GM18526 (cell line): Measurements from ENCODE around the gene IGFBP4.

ENCODE experiments used
- POLR2A ChIP-seq: IDR thresholded peaks from 3 replicates; pipeline ENCODE4 v1.6.1; 2011; ENCODE audit not compliant: insufficient read length; ENCODE audit errors: extremely low read depth

IGFBP4 gene

DNA sequence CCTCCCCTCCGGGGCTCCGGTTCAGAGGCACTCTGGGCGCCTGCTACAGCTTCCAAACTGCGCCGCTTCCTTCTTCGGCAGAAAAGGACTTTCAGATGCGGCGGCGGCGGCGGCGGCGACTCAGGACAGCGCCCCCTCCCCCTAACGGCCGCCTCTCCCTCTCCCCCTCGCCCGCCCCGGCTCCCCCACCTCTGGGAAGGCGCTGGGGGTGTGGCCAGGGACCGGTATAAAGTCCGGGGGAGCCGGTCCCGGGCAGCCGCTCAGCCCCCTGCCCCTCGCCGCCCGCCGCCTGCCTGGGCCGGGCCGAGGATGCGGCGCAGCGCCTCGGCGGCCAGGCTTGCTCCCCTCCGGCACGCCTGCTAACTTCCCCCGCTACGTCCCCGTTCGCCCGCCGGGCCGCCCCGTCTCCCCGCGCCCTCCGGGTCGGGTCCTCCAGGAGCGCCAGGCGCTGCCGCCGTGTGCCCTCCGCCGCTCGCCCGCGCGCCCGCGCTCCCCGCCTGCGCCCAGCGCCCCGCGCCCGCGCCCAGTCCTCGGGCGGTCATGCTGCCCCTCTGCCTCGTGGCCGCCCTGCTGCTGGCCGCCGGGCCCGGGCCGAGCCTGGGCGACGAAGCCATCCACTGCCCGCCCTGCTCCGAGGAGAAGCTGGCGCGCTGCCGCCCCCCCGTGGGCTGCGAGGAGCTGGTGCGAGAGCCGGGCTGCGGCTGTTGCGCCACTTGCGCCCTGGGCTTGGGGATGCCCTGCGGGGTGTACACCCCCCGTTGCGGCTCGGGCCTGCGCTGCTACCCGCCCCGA lies at the start of gene IGFBP4:
Gene IGFBP4 (plus strand): TSS at position 255 of the 792 bp plus-strand sequence. CDS start 286 bp downstream, at position 541.
- TF ChIP-seq POLR2A = no peak

DNA sequence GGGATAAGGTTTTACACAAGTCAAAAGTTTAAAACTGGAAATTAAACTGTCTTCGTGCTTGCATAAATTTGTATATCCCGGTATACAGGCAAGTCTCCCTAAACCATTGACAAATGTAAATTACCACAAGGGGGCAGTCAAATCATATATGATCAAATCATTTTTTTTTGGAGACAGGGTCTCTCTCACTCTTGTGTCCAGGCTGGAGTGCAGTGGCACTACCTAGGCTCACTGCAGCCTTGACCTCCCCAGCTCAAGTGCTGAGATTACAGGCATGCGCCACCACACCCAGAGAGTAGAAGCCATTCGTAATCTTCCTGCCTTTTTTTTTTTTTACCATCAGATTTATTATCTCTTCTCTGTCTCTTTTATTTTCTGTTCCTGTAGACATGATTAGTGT lies 44.1 kb upstream of the IGFBP4 start:
- no peak for TF ChIP-seq POLR2A

DNA sequence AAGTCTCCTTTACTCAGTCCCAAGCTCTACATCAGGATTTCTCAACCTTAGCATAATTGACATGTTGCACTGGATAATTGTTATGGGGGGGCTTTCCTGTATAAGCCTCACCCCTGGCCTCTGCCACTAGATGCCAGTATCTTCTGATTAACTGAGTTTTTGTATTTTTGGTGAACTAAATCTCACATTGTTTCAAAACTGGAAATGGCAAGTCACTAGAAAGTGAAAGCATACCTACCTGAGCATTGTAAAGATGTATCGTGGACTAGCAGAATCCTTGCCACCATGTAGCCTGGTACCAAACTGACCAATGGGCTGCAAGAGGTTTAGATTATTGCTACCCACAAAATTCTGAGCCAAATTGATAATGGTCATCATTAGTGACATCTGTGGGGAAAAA lies 40.6 kb upstream of the IGFBP4 start:
- TF ChIP-seq POLR2A = no peak

DNA sequence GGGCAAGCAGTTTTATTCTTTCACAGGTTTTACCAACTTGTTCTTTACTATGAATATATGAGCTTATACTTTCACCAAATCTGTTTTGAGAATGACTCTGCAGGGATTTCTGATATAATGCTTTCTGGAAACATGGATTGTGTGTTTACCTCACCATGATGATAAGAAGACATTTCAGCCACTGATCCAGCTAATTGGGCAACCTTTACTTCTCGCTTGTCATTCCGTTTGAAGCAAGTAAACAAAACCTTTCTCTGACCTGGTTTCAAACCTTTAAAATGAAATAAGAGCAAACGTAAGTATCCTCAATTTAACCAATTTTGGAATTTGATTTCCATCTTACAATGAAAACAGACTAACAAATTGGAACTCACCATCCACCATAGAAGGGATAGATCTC lies 39.2 kb upstream of the IGFBP4 start:
- no peak for TF ChIP-seq POLR2A

DNA sequence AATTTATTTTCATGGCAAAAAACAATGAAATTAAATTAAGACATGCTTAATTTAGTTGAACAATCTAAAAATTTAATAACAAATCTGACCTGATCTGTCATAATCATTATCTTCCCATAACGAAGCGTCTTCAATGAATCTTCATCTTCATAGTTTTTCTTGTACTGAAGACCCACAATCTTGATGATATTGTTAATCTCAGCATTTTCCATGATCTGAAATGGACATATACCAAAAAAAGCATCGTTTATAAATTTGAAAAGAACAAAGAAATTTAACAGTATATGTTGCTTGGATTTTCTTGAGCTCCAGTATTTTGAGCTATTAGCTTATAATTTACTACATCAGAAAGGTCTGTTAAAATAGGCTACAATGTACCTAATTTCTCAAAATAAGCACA lies 35.8 kb upstream of the IGFBP4 start:
- no peak for TF ChIP-seq POLR2A

DNA sequence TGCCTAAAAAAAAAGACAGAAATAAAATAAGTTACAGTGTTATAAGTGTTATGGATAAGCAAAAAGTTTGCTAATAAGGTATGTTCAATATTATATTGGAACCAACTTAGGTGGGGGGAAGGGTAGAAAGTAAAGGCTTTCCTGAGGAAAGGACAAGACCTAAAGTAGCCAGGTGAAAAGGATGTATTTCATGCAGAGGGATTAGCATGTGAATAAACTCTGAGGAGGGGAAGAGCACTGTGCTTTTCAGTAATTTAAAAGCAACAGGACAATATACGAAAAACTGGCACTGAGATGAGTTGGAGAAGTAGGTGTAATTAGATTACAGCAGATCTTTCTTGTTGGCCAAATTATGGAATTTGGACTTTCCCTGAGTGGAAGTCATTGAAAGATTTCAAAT lies 33.2 kb upstream of the IGFBP4 start:
- TF ChIP-seq POLR2A = no peak

DNA sequence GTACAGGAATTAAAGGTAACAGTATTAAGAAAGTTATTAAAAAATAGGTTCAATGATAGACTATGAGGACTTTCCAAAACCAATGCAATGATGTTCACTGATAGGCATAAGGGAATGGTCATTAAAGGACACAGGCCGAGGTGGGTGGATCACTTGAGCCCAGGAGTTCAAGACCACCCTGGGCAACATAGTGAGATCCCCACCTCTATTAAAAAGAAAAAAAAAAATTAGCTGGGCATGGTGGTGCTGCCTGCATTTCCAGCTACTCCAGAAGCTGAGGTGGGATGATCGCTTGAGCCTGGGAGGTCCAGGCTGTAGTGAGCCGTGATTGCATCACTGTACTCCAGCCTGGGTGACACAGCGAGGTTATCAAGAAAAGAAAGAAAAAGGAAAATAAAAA lies 31.4 kb upstream of the IGFBP4 start:
- TF ChIP-seq POLR2A = no peak

DNA sequence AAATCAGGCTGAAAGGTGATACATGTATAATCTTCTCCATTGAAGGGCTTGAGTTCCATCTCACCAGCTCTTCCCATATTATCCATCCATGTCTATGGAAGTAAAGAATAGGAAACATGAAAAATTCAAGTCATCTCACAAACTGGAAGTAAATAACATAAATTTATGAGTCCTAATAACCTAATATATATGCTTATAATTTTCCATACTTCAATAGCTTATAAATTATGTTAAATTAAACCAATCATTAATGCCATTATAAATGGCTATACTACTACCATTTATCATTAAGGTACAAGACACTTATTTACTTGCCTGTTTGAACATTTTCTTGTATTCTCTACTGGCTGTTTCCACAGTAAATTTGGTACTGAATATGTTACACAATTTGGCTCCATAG lies 30.4 kb upstream of the IGFBP4 start:
- TF ChIP-seq POLR2A = no peak

DNA sequence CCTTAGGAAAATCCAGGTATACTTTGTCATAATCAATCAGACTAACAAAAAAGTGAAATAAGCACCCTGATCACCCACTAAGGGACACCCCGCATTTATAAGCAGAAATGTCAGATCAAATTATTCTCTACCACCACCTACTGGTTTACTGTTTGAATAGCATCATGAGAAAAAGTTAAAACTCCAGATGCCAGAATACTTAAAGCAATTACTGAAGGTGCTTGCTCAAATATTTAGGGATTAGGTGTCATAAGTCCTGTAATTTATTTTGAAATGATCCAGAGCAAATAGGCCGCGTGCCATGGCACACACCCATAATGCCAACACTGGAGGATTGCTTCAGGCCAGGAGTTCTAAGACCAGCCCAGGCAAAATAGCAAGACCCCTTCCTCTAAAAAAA lies 27.9 kb upstream of the IGFBP4 start:
- TF ChIP-seq POLR2A = no peak

DNA sequence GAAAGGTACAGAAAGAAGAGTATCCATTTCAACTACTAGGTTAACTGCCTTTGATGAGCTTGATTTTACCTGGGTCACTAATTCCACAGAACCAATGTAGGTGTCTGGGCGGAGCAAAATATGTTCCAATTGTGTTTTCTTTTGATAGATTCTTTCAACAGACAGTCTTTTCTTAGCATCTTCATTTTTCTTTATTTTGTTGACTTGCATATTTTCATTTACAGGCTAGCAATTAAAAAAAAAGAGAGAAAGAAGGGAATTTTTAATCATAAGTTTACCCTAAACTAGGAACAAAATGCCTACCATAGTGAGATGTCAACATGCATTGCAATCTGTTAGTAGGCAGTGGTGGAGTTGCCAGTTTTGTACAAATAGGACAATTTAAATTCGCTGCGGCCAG lies 26.6 kb upstream of the IGFBP4 start:
- no peak for TF ChIP-seq POLR2A

DNA sequence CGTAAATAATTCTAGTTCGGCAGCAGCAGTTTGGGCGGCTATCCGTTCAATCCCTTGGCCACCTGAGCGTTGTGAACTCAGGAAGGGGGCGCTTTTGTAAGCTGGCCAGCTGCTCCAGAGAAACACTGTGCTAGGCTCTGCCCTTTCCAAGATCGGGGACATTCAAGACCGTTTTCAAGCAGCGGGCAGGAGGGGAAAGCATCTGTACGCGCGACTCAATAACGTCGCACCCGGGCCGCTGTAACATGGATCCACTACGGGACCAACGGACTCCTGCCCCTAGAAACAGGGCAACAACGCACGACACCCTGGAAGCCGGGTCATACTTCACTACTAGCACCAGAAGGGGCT lies 26.0 kb upstream of the IGFBP4 start:
- TF ChIP-seq POLR2A = no peak

DNA sequence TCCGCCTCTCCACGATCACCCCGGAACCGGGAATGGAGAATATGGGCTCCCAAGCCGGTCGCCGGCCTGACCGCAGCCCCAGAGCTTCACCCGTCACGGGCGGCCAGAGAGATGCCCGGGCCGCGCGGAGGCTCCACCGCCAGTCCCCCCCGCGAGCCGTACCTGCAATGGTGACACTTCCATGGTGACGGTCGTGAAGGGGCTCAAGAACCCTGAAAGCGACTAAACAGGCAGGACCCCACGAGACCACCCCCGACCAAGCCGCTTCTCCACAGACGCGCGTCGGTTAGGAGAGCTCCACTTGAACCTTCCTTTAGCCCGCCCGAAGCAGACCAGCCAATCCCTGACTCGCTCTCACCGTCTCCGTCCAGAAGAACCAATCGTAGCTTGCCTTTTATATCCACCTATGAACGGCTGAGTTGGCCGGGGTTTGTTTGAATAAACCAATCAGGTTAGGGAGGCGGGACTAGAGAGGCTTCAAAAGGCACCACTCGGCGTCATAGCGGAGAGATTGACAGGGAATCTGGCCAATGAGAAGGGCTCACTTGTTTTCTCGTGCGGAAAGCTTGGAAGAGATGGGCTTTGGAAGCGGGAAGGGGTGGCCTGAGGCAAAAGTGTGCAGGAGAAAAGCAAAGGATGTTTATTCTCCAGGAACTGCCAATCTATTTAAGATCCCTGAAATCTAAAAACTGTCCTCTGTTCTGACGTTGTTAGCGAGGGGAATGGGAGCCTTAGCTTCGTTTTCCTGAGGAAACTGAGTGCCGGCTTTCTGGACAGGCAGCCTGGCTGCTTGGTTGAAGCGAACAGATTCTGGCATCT lies 25.4 kb upstream of the IGFBP4 start, which contains the start of gene TOP2A:
Gene TOP2A (minus strand): TSS at position 288 of the 819 bp plus-strand sequence. CDS start 105 bp downstream, at position 183.
- peak; percentile 83 for TF ChIP-seq POLR2A

DNA sequence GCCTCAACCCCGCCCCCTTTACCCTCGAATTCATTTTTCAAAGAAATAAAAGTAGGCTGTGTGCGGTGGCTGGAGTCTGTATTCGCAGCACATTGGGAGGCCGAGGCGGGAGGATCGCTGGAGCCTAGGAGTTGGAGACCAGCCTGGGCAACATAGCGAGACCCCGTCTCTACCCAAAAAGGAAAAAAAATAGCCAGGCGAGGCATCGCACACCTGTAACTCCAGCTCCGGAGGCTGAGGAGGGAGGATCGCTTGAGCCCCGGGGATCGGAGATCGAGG lies 24.9 kb upstream of the IGFBP4 start:
- TF ChIP-seq POLR2A = no peak

DNA sequence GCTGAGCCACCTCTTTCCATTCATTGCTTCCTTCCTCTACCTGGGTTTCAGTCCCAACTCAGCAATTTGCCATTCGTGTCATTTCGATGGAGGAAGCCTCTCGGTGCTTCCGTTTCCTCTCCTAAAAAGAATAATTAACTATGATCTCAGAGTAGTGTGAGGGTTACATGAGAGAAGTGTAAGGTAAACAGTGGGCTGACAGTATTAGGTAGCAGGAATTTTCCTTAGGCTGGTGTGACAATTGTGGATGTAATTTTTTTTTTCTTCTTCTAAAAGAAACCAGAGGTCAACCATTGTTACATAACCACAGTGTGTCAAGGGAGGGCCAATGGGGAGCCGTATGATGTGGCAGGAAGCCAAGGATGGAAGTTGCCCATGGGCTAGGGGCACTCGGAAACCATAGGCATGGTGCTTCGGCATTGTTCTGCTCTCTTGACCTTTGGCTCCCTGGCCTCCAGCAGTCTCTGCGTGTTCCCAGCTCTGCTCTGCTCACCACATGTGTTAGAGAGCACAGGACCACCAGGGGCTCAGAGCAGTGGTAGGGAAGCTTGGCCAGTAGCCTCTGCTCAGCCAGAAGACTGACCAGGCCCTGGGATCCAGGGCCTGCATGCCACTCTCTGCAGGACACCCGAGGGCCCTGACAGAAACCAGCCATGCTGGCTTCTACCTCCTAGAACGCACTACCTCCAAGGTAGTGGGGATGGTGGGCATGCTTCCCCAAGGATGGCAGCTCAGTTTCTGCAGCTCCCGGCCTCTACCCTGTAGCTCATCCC lies 23.5 kb upstream of the IGFBP4 start:
- TF ChIP-seq POLR2A = no peak

DNA sequence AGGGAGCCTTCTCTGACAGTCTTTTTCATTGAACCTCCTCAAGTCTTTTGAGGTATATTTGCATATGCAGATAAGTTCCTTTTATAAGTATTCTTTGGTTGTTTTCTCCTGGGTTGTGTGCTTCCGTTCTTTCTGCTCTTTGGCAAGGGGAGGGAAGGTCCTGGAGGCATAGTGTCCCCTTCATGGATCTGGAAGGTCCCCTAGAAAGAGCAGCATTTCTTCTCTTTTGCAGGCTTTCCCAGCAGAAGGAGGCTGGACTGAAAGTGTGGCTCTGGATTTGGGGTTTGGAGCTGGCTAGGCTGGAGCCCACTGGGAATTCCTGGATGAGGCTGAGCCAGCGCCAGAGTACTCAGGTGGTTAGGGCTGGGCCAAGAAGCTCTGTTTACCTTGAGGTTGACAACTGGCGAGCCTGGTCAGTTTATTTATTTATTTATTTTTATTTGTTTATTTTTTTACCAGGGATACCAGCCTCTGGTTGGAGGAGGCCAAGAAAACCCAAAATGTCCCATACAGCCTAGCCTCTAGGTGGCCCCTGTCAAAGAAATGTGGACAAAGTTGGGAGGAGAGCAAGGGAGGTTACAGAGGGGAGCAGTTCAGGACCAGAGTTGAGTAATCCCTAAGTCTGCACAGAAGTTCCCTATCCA lies 20.1 kb upstream of the IGFBP4 start:
- TF ChIP-seq POLR2A = no peak

DNA sequence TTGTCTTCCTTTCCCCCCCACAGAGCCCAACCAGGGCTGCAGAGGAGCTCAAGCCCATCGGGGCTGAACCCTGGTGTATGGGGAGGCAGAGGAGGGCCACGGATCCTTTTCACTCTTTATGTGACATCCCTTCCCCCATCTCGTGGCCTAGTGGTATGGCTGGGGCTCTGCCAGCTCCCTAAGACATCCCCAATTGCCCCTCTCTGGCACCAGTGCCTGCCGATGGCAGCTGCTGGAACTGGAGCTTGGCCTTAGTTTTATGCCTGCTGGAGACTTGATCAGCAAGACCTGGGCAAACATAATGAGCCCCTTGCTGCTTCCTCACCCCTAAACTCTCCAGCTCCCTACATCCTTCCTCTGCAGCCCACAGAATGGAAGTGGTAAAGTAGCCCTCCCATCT lies 17.5 kb upstream of the IGFBP4 start:
- TF ChIP-seq POLR2A = no peak

DNA sequence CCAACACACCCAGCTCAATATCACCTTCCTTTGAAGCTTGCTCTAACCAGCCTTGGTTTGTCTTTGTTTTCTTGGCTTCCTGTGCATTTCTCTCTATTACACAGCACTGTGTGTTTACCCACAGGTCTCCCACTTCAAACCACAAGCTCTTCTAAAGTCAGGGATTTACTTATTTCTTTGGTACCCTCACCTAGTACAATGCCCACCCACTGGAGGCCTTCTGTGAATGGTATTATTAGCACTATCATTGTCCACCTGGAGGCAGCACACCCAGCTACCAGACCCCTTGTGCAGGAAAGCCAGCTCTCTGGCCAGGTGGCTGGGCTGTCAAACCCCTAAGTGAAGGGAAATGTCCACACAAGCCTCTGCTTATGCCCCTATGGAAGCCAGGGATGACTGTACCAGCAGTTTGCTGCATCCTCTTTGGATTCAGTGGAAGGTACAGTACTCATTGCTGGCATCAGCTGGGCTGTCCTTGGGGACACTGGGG lies 16.2 kb upstream of the IGFBP4 start:
- no peak for TF ChIP-seq POLR2A
